GM18870 (cell line): ENCODE results near the gene GLRA3.
A peak's percentile ranks its signal among the peaks of the same experiment; 100 is the strongest.

Source experiments
- ATAC-seq: cut with Tn5 transposase; IDR thresholded peaks from one replicate; pipeline ENCODE4 v1.9.1; 2021; ENCODE audit warnings: moderate library complexity; ENCODE audit not compliant: unreplicated experiment

The GLRA3 gene

DNA sequence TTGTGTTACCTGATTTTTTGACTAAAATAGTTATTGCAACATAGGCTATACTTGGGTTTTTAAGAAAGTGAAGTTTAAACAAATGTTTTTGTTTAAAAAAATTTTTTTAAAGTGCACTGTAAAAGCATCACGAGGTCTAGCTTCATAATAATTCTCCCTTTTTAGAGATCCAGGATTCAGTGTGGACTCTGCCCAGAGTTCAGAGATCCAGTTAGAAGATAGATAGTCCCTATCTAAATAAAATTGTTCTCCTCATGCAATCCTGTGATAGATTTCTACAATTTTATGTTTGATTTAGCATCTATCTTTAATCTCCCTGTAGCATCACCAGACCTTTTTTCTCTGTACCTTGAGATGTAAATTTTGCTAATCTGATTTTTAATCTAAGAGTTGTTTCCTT is 221.3 kb downstream of the GLRA3 start:
- ATAC-seq = no peak

DNA sequence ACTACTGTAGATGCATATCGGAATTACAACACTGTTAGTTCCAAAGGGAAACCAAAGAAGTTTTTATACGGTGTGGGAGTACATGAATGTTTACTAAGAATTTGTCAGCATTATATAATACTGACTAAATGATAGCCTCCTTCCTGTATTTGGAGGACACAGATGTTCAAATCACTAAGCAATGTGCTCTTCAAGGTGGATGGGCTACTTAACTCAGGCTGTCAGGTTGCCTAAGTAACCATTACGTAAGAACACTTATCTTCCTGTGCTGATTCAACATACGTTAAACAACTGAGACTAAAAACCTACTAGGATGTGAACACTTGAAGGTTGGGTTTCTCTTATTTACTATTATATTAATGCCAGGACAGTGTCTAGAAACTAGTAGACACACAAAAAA is 224.8 kb downstream of the GLRA3 start:
- ATAC-seq = no peak

DNA sequence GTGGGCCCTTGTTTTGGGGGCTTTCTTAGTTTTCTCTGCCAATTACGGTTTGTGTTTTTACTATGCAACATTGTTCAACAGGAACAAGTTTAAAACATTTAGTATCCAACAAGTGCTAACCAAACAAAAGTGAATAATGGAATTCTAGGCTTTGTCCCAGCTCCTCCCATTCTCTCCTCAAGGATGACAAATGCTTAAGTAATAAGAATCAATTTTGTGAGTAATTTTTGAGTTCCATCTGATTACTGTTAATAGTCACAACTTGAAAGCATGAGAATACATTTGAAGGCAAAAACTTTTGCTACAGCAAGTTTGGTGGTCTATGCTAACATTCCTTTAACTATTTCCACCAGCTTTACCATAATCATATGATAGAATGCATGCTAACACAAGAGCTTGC is 228.7 kb downstream of the GLRA3 start:
- no peak for ATAC-seq

DNA sequence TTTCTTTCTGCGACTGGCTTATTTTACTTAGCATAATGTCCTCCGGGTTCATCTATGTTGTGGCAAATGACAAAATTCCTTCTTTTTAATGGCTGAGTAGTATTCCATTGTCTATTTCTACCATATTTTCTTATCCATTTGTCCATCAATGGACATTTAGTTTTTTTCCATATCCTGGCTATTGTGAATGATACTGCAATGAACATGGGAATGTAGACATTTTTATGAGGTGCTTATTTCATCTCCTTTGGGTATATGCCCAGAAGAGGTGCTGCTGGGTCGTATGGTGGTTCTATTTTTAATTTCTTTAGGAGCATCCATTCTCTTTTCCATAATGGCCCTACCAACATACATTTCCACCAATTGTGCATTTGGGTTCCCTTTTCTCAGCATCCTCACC is 230.2 kb downstream of the GLRA3 start:
- no peak for ATAC-seq

DNA sequence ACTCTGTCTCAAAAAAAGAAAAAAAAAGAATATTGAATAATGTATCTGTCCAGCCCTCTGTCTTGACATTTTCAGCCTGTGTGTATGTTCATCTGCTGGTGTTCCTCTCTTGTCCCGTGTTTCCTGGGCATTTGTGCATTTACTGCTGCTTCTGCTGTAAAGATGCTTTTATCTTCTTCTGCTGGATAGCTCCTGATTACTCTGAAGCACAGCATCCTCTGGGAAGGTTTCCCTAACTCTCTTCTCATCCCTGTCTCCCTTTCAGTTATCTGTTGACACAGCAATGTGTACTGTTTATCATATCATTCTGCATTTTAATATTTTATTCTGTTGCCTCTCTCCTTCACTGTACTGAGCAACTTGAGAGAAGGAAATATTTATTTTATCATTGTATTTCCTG is 232.5 kb downstream of the GLRA3 start:
- no peak for ATAC-seq

DNA sequence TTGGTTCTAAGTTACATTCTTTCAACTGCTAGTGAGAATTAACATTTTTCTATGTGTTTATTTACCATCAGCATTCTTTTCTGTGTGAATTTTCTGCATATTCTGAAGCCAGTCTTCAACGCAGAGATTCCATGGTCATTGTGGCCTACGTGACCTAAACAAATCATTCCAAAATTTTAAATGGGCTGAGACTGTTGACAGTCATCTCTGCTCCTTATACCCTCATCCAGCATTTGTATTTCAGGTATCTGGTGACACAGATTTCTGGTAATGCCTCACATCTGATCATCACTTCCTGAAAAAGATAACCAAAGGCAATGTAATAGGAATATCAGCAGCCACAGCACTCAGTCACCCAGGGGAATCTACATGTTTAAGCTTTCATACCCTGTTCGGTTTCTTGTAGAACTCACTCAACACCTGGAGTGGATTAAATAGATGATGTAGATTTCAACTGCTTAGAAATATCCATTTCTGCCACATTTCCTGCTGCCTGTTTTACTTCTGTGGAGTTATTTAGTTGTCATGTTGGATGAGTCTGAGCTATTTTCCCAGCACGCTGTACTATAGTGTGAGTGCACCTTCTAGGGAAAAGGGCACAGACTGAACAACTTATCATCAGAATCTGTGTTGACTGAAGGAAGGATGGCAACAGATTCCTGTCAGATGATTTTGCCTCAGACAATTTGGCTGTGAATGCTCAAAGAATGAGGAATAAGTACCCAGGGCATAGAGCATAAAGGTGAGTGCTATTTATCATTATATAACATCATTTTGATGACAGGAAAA is 233.7 kb downstream of the GLRA3 start:
- ATAC-seq = no peak

DNA sequence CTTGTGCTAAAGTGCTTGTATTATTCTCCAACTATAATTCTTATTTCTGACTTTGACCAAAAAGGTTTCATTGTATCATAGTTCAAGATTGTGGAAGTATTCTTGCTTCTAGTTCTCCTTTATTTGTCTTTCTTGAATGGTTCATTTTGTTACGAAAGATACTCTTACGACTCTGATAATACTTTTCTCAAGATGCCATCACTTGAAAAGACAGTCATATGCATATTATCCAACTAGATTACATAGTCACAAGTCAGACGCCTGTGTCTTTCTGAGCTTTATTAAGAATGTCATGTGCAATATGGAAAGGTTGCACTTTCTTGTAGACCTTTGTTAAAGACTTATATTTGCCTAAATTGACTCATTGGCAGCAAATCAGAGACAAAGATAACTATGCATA is 235.3 kb downstream of the GLRA3 start:
- no peak for ATAC-seq

DNA sequence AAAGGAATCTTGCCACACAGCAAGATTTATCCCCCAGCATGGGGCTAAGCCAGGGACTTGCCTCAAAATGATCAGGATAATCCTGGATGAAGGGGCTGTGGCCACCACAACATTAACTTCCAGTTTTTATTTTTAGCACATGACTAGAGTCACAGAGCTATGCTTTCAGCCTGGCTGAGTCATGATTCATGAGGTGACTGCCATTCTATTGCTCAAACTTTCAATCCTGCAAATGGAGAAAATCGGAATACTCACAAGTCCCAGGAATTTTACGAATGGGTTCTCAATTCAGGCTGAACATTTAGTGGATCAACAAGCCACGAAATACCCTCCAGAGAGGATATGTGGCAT is 236.1 kb downstream of the GLRA3 start:
- no peak for ATAC-seq

- no peak for ATAC-seq
Measured at GRCh38 chr4:174592256-174592984, 236.6 kb downstream of the GLRA3 start.

GRCh38 chr4:174591243-174592021 is 237.6 kb downstream of the GLRA3 start:
- ATAC-seq = peak; percentile 94

GRCh38 chr4:174590336-174590735 is 238.7 kb downstream of the GLRA3 start:
- no peak for ATAC-seq
